HG02870 (cell line): ENCODE data around the gene C14orf93.

Experiments
- ATAC-seq: cut with Tn5 transposase; IDR thresholded peaks from one replicate; pipeline ENCODE4 v1.9.1; 2021; ENCODE audit warnings: mild to moderate bottlenecking, moderate library complexity; ENCODE audit not compliant: unreplicated experiment

C14orf93 gene

DNA sequence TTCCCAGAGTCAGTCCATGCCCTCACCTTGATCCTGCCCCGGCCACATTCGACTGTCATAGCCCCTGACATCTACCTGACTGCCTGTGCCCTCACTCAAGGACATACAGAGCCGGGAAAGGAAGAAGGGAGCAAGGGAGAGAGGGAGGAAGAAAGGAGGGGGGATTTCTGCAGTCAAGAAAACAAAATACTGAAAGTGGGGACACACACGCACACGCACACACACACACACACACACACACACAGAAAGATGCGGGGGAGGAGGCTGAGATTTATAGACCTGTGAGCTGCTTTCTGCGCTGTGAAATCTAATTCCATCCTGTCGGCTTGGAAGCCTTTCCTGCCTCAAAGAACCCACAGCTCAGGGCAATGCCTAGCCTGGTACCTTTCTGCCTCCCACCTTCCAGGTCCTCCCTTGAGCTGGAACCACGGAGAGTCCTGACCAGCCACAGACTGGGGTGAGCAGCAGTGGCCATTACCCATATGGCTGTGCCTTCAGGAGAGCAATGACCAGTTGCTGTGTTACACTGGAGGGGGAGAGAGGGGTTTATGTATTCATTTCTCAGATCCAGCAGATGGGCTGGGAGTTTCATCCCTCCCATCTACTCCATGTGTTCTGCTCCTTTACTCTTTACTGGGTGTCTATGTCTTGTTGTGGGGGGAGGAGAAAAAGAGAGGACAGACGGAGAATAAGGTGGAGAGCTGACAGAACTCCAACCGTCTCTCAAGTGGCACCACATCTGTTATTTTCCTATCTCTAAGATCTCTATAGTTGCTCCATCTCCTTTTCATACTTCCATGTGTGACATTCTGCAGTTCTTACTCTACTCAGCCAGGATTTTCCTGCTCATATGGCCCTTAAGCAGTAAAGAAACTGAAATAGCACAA is 12.9 kb downstream of the C14orf93 start:
- no peak for ATAC-seq

DNA sequence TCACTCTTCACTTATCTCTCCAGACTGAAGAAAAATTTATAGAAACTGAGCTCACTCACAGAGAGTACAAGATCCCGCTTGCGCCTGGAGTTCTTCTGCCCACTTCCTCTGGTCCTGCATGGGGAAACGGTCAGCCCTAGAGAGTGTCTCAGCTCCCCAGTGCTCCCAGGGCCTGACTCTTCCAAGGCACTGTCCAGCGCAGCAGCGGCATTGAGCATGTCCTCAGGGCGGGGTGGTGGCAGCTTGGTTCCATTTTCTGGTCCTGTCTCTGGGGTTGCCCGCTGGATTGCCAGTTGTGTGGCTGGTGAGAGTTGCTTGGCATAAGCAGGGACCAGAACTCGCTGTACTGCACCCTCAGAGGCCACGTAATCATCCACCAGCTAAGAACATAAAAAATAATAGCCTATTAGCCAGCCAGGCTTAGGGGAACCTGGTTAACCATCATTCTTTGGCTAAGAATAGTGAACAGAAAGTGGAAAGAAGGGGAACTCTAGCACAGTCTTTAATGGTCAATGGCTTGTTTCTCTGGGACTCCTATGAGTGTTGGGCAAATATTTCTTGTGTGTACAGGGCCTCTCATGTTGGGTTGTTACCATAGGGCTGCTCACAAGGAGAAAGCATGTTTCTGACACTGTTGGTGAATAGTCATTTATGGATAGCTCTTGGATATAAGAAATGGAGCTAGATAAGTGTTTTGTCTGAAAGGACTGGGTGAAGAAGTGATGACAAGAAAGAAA is 13.9 kb downstream of the C14orf93 start:
- no peak for ATAC-seq

DNA sequence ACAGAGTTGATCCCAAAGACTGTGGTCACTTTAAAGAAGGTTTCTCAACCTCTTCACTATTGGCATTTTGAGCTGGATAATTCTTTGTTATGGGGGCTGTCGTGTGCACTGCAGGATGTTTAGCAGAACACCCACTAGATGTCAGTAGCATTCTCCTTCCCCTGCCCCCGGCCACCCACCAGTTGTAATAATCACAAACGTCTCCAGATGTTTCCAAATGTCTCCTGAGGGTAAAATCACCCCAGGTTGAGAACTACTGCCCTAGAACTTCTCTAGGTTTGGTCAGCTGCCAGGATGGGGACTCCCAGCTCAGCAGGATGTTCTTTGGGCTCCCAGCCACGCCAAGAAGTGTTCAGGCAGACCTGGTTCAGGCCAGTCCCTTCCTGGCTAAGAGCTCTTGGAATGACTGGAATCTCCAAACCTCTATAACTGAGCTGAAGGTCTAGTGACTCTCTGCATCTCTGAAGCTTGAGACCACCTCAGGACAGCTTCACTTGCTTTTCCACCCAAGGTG is 15.1 kb downstream of the C14orf93 start:
- no peak for ATAC-seq

DNA sequence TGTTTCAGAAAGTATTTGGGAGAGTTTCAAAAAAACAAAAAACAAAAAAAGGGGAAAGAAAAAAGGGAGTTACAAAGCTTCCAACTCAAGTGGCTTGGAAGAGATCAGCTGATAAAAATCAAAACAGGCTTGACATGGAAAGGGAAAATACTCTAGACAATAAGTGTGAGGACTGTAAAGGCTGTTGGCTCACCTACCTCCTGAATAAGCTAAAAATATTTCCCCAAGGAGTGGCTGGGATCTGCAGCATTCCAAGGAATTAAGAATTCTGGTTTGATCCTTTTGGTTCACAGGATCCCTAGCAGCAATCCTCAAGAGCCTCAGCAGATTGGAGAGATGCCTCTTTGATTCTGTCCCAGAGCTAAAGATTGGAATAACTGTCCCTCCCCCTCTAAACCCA is 16.4 kb downstream of the C14orf93 start:
- no peak for ATAC-seq

DNA sequence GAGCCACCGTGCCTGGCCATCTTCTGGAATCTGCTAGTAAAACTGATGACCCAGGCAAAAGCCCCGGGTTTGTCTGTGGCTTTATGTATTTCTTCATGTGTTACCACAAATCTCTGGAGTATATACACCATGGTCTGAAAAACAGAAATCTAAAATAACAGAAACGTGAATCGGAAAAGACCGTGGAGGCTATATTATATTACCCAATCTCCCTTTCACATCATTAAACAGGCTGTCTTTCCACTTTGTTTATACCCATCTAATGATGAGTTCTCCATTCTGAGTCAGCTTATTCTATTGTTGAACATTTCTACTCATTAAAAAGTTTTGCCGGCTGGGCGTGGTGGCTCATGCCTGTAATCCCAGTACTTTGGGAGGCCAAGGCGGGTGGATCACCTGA is 18.1 kb downstream of the C14orf93 start:
- no peak for ATAC-seq

DNA sequence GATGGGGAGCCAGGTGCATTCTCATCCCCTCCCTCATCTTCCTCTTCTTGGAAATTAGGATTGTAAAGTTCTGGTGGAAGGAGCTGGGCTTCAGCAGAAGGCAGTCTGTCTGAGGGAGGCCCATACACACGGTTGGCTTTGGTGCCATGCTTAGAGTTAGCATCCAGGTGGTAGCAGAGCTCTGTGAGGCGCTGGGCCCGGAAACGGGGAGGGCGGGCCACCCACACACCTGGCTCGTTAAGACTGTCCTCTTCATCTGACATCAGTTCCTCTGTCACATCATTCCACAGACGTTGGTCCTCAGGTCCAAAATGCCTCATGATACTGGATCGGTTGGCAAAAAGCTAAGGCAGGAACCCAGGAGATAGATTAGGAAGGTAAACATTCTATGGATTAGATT is 22.7 kb downstream of the C14orf93 start:
- no peak for ATAC-seq

DNA sequence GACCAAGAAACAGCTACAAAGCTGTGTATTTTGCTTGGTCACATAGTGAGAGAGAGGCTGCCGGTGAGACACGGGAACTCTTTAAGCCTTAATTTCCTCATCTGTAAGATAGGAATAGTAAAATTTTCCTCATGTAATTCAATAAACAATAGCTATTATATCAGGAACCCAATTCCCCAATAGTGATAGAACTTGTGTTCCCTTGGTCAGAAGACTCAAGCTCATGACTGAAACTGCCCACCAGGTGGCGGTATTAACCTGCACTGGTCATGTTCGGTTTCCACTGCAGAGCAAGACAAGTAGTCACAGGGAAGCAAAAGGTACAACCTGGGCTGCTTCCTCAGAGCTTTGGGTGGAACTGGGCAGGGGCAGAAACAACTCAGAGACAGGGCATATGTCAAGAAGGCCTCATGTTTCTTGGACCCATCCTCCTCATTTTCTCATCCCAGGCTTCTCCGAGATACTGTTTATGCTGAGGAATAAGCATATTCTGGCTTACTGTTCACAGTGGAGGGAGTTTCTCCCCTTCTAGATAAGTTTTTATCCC is 23.4 kb downstream of the C14orf93 start:
- ATAC-seq, result no peak

DNA sequence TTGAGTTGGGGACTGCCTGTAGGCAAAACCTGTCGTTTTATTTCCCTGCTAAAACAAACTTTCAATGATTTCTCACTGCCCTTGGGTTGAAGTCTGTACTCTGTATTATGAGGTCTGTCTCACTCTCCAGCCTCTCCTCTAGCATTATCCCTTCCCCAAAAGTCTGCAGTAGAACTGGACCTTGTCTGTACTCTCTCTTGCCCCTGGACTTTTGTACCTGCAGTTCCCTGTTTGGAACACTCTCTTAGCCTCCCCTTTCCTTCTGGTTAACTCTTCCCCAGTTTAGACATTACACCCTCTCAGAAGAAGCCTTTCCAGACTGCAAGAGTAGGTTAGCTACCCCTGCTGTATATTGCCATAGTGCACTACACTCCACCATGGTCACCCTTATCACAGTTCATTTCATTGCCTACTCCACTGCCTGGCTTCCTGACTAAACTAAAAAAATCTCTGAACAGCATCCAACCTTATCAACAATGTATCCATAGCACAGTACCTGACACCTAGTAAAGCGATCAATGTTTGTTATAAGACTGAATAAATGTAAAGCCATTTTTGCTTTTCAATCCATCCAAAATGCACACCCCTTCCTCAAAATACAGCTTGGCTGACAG is 23.9 kb downstream of the C14orf93 start:
- ATAC-seq, result no peak

DNA sequence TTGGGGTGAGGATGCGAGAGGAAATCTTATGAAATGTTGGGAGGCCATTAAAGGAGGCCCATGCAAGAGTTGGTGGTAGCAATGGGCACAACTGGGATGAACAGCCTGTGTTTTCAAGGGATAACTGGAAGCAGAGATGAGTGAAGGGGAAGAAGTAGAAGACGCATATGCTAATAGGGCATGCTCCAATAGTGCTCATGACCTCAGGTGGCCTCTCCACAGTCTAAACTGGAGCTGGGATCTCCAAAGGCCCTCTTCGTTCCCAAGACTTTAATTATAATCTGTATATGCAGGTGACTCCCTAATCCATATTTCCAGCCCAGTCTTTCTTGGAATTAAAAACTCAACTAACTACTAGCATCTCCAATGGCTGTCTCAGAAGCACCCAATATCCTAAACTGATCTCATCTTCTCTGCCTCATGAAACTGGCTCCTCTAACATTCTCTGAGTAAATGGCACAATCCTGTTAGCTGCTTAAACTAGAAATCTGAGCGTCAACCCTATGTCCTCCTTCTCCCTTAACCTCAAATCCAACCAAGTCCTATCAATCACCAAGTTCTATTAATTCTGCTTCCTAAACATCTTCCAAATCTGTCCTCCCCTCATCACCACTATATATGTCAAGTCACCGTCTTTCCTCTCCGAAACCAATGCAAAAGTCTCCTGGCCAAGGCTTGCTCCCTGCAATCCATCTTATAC is 24.8 kb downstream of the C14orf93 start:
- no peak for ATAC-seq

DNA sequence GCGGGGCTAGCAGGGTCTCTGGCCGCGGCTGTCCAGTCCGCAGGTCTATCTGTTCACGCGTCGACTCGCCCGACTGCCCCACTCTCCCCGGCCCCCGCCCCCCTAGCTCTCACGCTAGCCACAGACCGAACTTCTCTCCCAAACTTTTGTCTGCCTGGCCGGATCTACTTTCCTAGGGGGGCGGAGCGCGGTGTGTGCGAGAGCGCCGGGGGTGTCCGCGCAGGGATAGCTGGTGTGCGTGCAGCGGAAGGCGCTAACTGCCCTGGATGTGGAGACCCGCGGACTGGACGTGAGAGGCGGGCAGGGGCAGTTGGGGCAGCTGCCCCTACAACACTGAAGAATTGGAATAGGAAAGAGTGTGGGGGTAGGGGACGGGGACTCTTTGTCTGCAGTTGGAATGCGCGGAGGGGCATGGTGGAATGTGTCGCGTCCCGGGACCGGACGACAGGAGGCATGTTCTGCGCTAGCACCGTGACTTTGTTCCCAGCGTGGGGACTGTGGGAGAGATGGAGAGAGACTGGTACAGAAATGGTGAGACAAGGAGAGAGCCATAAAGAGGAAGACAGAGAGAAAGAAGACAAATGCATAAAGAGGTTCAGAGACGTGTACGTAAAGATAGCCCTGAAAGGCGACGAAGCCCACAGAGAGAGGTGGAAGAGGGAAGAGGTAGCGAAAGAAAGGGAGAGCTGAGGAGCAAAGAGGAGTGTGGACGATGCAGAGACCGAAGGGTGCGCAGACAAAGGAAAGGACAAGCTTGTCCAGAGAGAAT is 27.3 kb downstream of the C14orf93 start, which contains the start of gene AJUBA:
Gene AJUBA, minus strand, starts transcription at position 75 of the 769 bp plus-strand sequence. CDS start 285 bp downstream, outside the sequence.
- ATAC-seq, result no peak

DNA sequence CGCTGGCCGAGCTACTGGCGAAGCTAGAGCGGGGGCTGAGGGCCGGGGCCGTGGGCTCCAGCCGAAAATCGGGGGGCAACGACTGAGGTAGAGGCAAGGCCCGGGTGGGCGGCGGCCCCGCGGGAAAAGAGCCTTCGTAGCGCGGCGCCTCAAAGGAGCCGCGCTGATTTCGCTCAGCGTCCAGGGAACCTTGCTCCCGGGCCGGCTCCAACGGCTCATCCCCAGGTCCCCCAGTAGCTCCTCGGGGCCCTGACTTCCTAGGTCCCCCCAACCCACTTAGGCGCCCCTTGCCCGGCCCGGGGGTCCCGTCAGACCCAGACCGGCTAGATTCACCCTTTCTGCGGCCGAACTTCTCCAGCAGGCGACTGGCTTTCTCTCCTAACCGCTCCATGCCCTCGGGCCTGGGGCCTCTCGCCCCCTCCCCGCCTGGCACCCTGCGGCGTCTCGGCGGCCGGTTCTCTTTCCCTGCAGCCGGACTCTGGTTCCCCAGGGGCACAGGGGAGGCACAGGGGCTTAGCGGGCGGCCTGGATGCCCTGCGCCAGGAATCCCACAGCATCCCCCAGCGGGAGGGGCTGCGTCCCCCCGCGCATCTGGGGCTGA is 28.0 kb downstream of the C14orf93 start:
- ATAC-seq, result no peak

DNA sequence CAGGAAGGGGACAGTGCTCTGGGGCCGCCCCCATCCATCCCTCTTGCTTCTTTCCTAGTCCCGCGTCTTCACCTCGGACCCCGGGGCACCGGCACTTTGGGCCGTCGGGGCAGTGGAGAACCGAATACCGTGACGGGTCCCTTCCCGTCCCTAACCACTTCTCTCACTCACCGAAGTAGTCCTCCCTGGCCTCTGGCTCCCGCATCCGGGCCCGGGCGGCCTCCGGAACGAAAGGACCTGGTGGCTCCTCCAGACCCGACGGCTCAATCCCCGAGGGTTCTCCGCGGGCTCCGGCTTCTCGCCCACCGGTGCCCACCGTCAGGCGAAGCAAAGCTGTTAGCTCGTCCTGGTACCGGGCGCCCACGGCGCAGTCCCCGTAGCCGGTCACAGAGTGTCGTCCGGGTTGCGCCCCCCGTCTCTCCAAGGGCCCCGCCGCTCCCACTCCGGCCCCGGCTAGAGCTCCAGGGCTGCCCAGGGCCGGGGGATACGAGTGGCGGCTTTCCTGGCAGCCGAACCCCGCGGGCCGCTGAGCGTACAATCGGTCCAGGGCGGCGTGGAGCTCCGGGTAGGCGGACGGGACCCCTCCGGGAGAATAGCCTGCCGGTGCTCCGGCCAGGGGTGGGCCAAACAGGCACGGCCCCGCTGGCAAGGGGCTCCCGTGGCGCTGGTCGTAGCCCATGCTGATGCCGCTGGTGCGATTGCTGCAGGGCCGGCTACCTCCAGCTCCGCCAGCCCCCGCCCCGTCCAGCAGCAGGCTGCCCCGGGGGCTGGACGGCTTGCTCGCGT is 28.7 kb downstream of the C14orf93 start:
- ATAC-seq, result no peak

DNA sequence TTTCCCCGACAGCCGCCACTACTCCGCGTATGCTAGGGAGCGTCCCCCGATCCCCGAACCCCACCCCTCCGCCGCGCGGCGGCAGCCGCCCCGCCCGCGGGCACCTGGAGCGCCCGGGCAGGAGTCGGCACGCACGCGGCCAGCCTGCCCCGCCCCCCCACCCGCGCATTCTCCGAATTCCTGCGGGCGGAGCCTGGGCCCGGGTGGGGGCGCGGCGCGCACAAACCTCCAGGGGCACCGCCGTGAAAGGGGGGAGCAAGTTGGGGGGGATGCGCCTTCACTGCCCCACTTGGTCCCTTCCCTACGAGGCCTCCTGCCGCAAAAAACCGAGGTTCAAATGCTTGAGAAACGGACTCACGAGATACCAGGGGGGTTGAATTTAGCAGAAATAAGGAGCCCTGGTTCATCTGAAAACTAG is 29.3 kb downstream of the C14orf93 start:
- ATAC-seq, result no peak

DNA sequence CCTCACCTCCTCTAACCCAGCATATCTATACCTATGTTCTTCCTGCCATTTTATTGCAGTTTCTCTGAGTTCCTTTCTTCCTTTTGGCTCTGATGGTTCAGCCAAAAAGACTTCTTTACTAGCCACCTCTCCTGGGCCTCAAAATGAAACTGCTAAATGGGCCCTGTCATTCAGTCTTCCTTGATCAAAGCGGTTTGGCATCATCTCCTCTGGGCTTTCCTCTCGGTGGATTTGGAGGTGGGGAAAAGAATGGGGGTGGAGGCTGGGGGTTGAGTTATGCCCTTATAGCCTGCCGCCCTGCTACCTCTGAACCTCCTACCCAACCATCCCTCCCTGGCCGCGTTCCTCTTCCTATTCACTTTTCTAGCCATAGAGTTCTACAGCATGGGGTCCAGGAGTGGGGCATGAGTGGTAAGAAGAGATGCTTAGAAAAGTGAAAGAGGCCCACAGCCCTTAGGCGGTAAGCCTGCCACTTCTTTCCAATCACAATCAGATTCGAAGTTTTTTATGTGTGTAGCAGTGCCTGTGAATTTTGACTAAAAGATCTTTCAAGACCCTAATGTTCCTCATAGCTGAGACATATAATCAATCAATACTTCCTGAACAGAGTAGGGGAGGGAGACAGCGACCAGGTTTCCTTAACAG is 30.1 kb downstream of the C14orf93 start:
- no peak for ATAC-seq

DNA sequence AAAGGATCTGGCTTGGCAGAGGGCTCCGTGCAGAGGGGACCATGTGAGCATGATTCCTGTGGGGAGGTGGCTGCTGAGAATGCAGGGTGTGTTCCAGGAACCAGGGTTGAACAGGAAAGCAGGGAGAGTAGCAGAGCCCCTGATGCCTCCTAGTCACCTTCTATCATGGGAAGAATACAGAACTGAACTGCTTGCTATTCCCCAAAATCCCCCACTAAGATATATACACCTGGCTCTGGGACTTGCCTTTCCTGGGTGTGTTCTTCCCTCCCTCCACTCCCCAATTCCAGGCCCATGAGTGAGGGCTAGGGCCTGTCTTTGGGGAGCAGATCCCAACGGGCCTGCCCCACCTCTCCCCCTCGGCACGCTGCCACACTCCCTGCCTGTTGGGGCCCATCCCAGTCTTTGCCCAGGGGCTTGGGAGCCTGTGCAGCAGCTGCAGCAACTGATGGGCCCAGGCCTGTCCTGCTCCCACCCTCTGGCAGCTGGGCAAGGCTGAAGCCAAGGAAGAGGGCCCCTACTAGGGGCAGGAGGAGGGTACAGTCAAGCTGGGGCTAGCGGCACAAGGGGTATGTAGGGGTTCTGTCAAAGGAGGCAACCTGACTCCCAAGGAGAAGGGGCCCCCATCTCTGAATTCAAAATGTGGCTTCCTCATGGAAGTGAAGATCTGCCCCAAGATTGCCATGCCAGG is 30.8 kb downstream of the C14orf93 start:
- ATAC-seq, result no peak

DNA sequence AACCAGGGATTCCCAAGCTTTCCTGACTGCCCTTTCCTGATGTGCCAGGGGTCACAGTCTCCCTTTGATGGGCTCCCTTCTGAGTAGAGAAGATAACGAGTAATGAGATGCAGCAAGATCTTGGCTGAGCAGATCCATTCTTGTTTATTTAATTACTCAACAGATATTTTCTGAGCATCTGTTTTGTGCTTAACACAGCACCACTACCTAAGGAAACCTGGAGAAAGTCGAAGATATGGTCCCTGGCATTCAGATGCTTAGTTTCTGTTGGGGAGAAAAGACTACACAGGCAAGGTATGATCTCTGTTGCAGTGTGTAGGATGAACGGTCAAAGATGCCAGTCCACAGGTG is 31.5 kb downstream of the C14orf93 start:
- ATAC-seq, result no peak

DNA sequence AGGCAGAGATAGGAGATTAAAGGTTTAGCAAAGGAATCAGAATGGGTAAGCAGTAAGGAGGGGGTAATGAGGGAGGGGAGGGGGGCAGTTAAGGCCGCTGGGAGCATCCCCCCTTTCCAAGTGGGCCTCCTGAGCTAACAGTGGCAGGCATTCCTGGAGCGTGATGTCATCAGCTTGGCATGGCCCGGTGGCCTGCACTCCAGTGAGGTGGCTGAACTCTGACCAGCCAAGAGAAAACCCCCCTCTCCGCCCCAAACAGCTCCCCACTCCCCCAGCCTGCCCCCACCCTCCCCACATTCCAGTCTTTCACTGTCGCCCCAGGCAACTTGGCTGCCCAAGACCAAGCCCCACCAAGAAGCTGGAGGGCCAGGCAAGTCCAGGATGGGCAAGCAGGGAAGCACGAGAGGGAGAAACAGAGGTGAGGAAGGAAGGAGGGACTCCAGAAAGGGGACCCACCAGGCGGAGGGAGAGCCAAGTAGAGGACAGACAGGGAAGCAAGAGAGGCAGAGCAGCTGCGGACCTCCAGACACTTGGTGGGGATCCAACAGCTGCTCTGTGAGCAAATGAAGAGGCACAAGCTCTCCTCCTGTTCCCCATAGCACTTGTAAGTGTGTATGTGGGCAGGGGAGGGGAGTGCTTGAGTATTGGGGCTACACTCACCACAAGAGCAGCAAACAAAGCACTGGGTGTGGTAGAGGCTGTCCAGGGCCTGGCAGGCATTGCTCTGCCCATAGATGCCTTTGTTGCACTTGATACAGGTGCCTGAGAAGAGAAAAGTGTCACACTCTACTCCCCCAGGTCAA is 32.1 kb downstream of the C14orf93 start:
- no peak for ATAC-seq
